CD14-positive monocyte (primary cell): ENCODE data around the gene TSPAN18. TPM values are rescaled to one million over a fixed set of nuclear protein-coding genes. Genes with fewer than 3 reads are reported as not detected.

Experiments used
- DNase-seq, 3 donors: peaks; one replicate each; pipeline ENCODE4 v3.0.0-alpha.2; 2011 to 2022
- H2AFZ ChIP-seq: 2 replicates; pipeline ENCODE4 v1.6.0; 2012; ENCODE audit warnings: mild to moderate bottlenecking, low read depth, low read length, inconsistent platforms; ENCODE audit not compliant: insufficient read depth, poor library complexity, severe bottlenecking
- H3K27ac ChIP-seq, 2 donors: 1 replicate in 1 of 2; 2 replicates in 1 of 2; pipeline ENCODE4 v1.5.1; 2012 to 2013; ENCODE audit warnings: low read length in 2 of 2, control low read depth in 1 of 2, inconsistent platforms in 1 of 2, low read depth in 1 of 2, mild to moderate bottlenecking in 1 of 2
- H3K27me3 ChIP-seq, 2 donors: one replicate each; pipeline versions ENCODE4 v1.6.0 to v1.6.1; 2011 to 2013; ENCODE audit warnings: low read length in 2 of 2; ENCODE audit not compliant: control insufficient read depth in 2 of 2, insufficient read depth in 2 of 2
- H3K36me3 ChIP-seq, 2 donors: replicated peaks in 1 of 2; 1 replicate in 1 of 2; 2 replicates in 1 of 2; pipeline versions ENCODE4 v1.5.1 to v1.6.1; 2012 to 2013; ENCODE audit warnings: low read length in 2 of 2, control low read depth in 1 of 2, inconsistent platforms in 1 of 2, mild to moderate bottlenecking in 1 of 2; ENCODE audit not compliant: insufficient read depth in 2 of 2, control insufficient read depth in 1 of 2
- H3K4me1 ChIP-seq, 2 donors: 1 replicate in 1 of 2; 2 replicates in 1 of 2; pipeline versions ENCODE4 v1.5.1 to v1.6.1; 2012 to 2013; ENCODE audit warnings: low read length in 2 of 2, control low read depth in 1 of 2, inconsistent platforms in 1 of 2, mild to moderate bottlenecking in 1 of 2, moderate library complexity in 1 of 2; ENCODE audit not compliant: insufficient read depth in 2 of 2, control insufficient read depth in 1 of 2
- H3K4me2 ChIP-seq: replicated peaks from 2 replicates; pipeline ENCODE3; 2012; ENCODE audit warnings: low read length, moderate library complexity, mild to moderate bottlenecking; ENCODE audit not compliant: poor library complexity, severe bottlenecking; ENCODE audit errors: extremely low read depth
- H3K4me3 ChIP-seq, 3 experiments: fragments of 200-600 bp in 1 of 3; sonication (generic) in 1 of 3; replicated peaks in 1 of 3; 1 replicate in 2 of 3; 2 replicates in 1 of 3; pipeline ENCODE4 v1.5.1; 2011 to 2013; ENCODE audit warnings: low read length in 3 of 3, mild to moderate bottlenecking in 3 of 3, control low read depth in 2 of 3, low read depth in 2 of 3, inconsistent platforms in 1 of 3, moderate library complexity in 1 of 3
- H3K79me2 ChIP-seq: 2 replicates; pipeline ENCODE4 v1.6.0; 2012; ENCODE audit warnings: mild to moderate bottlenecking, control low read depth, inconsistent platforms, low read length, moderate library complexity; ENCODE audit not compliant: insufficient read depth
- H3K9ac ChIP-seq: 2 replicates; pipeline ENCODE4 v1.6.0; 2017; ENCODE audit warnings: low read length, mild to moderate bottlenecking; ENCODE audit not compliant: insufficient read depth, poor library complexity, severe bottlenecking
- H3K9me3 ChIP-seq, 2 donors: replicated peaks in 1 of 2; 1 replicate in 1 of 2; 2 replicates in 1 of 2; pipeline versions ENCODE4 v1.5.1 to v1.6.1; 2012 to 2013; ENCODE audit warnings: low read length in 2 of 2, control low read depth in 1 of 2; ENCODE audit not compliant: control insufficient read depth in 1 of 2, insufficient read depth in 1 of 2
- H4K20me1 ChIP-seq: 2 replicates; pipeline ENCODE4 v1.6.0; 2012; ENCODE audit warnings: mild to moderate bottlenecking, low read length, control low read depth, moderate library complexity; ENCODE audit not compliant: insufficient read depth
- H3K27ac Mint-ChIP-seq, 7 donors: one replicate each; pipeline ENCODE4 v1.8.0; 2020; ENCODE audit warnings: mild to moderate bottlenecking in 7 of 7, mixed read lengths in 7 of 7, moderate library complexity in 6 of 7, inconsistent platforms in 2 of 7
- H3K27me3 Mint-ChIP-seq, 3 donors: one replicate each; pipeline ENCODE4 v1.8.0; 2021 to 2022; ENCODE audit warnings: low read depth in 3 of 3, mild to moderate bottlenecking in 3 of 3, mixed read lengths in 3 of 3, moderate library complexity in 3 of 3, inconsistent platforms in 1 of 3
- H3K36me3 Mint-ChIP-seq, 2 donors: one replicate each; pipeline ENCODE4 v1.8.0; 2020; ENCODE audit warnings: mixed read lengths in 2 of 2, inconsistent platforms in 1 of 2, mild to moderate bottlenecking in 1 of 2
- H3K4me1 Mint-ChIP-seq: one replicate; pipeline ENCODE4 v1.8.0; 2020; ENCODE audit warnings: mild to moderate bottlenecking, mixed read lengths
- H3K4me3 Mint-ChIP-seq, 2 donors: one replicate each; pipeline ENCODE4 v1.8.0; 2020; ENCODE audit warnings: mild to moderate bottlenecking in 2 of 2, mixed read lengths in 2 of 2, moderate library complexity in 1 of 2
- H3K9me3 Mint-ChIP-seq, 7 donors: one replicate each; pipeline ENCODE4 v1.8.0; 2020 to 2022; ENCODE audit warnings: mixed read lengths in 7 of 7, mild to moderate bottlenecking in 6 of 7, moderate library complexity in 6 of 7, inconsistent platforms in 2 of 7
- CTCF ChIP-seq: fragments of 200-600 bp; IDR thresholded peaks from one replicate; pipeline ENCODE4 v1.8.0; 2022; ENCODE audit warnings: antibody characterized with exemption, mild to moderate bottlenecking
- WGBS: methylation state at CpG from one replicate; pipeline ENCODE4 v1.1.5; 2013; ENCODE audit warnings: missing lambda C conversion rate; ENCODE audit not compliant: insufficient coverage; 5-methylcytosine and 5-hydroxymethylcytosine counted together
- intact Hi-C, 2 donors: fragments of 100-400 bp; cut with micrococcal nuclease; formaldehyde crosslinking; loops; one replicate each; pipeline versions ENCODE4 v1.15.0 to v1.15.1; 2023
- polyA plus RNA-seq, 3 donors: library from polyadenylated mRNA; depleted of rRNA in 1 of 3; unstranded in 2 of 3; stranded (reverse) in 1 of 3; fragments of 300-500 nt in 2 of 3; fragments of >200 nt in 1 of 3; fragmentation: Illumina TruSeq in 2 of 3; gene quantifications; 1 replicate in 2 of 3; 2 replicates in 1 of 3; pipeline ENCODE4 v1.2.3, GENCODE V29; 2012 to 2021

The TSPAN18 gene
- polyA plus RNA-seq, 3 donors, result not detected

- Histone ChIP-seq H3K27me3 (peaks cover 20 to 34% of the 10 kb centered on the region in 2 donors), H3K4me3 (no peak overlapping the region), H3K9me3 (peaks cover 0 to 4% of the 10 kb centered on the region in 2 donors), H3K4me1 (peaks cover 9 to 13% of the 10 kb centered on the region in 2 donors), H3K36me3 (no peaks in the 10 kb centered on the region), H3K4me2 (no peak overlapping the region), H2AFZ (no peak overlapping the region), H3K9ac (no peak overlapping the region), H4K20me1 (no peaks in the 10 kb centered on the region), H3K79me2 (no peaks in the 10 kb centered on the region), H3K27ac (no peak overlapping the region)
- no peak overlapping the region for H3K4me3 Mint-ChIP-seq
- H3K27ac Mint-ChIP-seq, result no peak overlapping the region
- intact Hi-C loops, result no loop called here
- H3K4me1 Mint-ChIP-seq, result peaks cover 6% of the 10 kb centered on the region
- no peak for TF ChIP-seq CTCF
- peaks cover 27 to 51% (median 44%) of the 10 kb centered on the region in 3 donors for H3K27me3 Mint-ChIP-seq
- WGBS, result 90% methylated on average over 8 of the region's 12 CpGs
- H3K36me3 Mint-ChIP-seq, result peaks cover 0 to 1% of the 10 kb centered on the region in 2 donors
- H3K9me3 Mint-ChIP-seq, result peaks cover 0 to 11% (median 2%) of the 10 kb centered on the region in 7 donors
- DNase-seq, result no peak
Observed at GRCh38 chr11:44731685-44732430, 5.1 kb downstream of the TSPAN18 start.

- no peaks in the 10 kb centered on the region for H4K20me1 ChIP-seq
- no peak overlapping the region for H3K27ac ChIP-seq
- whole genome bisulfite sequencing, result 80% methylated on average over 2 of the region's 5 CpGs
- no peak overlapping the region for H3K4me3 Mint-ChIP-seq
- no peak overlapping the region for H3K4me3 ChIP-seq
- H3K9me3 ChIP-seq, result peaks cover 0 to 4% of the 10 kb centered on the region in 2 donors
- no peak overlapping the region for H3K27ac Mint-ChIP-seq
- H3K27me3 Mint-ChIP-seq, result peaks cover 25 to 50% (median 41%) of the 10 kb centered on the region in 3 donors
- no peak overlapping the region for H2AFZ ChIP-seq
- peaks cover 0 to 1% of the 10 kb centered on the region in 2 donors for H3K36me3 Mint-ChIP-seq
- intact Hi-C loops, result no loop called here
- no peaks in the 10 kb centered on the region for H3K79me2 ChIP-seq
- H3K36me3 ChIP-seq, result no peaks in the 10 kb centered on the region
- H3K9ac ChIP-seq, result no peak overlapping the region
- no peak overlapping the region for H3K4me2 ChIP-seq
- H3K4me1 Mint-ChIP-seq, result peaks cover 12% of the 10 kb centered on the region
- TF ChIP-seq CTCF, result no peak
- peaks cover 6 to 7% of the 10 kb centered on the region in 2 donors for H3K4me1 ChIP-seq
- peaks cover 17 to 30% of the 10 kb centered on the region in 2 donors for H3K27me3 ChIP-seq
- no peak for DNase-seq
- peaks cover 0 to 11% (median 2%) of the 10 kb centered on the region in 7 donors for H3K9me3 Mint-ChIP-seq
Observed at GRCh38 chr11:44732564-44732963, 5.8 kb downstream of the TSPAN18 start.
